ENCODE results near the gene SMOC2. TPM values are rescaled to one million over a fixed set of nuclear protein-coding genes. Genes with fewer than 3 reads are reported as not detected.

SMOC2 gene
- total RNA-seq, 4 donors from 2014 or later: 45.8 to 382 (median 160) TPM

GRCh38 chr6:168396561-168396960 lies 44.4 kb upstream of the SMOC2 start:
- no peak overlapping the region for H3K4me3 ChIP-seq
- WGBS, 2 donors (ENCODE audit: low coverage in 1 of 2): 38 to 84% methylated on average over 2 to 6 of the region's 16 CpGs
- H3K4me1 ChIP-seq: no peaks in the 10 kb centered on the region
- H3K27ac ChIP-seq: no peak overlapping the region
- H3K27me3 ChIP-seq: no peaks in the 10 kb centered on the region
- no peak for ATAC-seq
- H3K9me3 ChIP-seq: peaks cover 0 to 29% (median 0%) of the 10 kb centered on the region in 3 donors
- TF ChIP-seq CTCF (IDR thresholded peaks at IDR 0.05): no peak
- no peak for TF ChIP-seq EP300 (IDR thresholded peaks at IDR 0.05)
- TF ChIP-seq POLR2A (IDR thresholded peaks at IDR 0.05): no peak
- no peak for TF ChIP-seq POLR2AphosphoS5 (IDR thresholded peaks at IDR 0.05)
- H3K36me3 ChIP-seq: no peaks in the 10 kb centered on the region

GRCh38 chr6:168397012-168397411 lies 44.0 kb upstream of the SMOC2 start:
- H3K27me3 ChIP-seq: no peaks in the 10 kb centered on the region
- H3K4me1 ChIP-seq: no peaks in the 10 kb centered on the region
- TF ChIP-seq POLR2A (IDR thresholded peaks at IDR 0.05): no peak
- TF ChIP-seq EP300 (IDR thresholded peaks at IDR 0.05): no peak
- H3K9me3 ChIP-seq: peaks cover 0 to 29% (median 0%) of the 10 kb centered on the region in 3 donors
- H3K36me3 ChIP-seq: no peaks in the 10 kb centered on the region
- no peak for ATAC-seq
- 83 to 89% methylated on average over 3 to 7 of the region's 10 CpGs for WGBS, 2 donors (ENCODE audit: low coverage in 1 of 2)
- H3K27ac ChIP-seq: no peak overlapping the region
- no peak overlapping the region for H3K4me3 ChIP-seq

- 50 to 70% methylated on average over 2 of the region's 2 CpGs for WGBS, 2 donors (ENCODE audit: low coverage in 1 of 2)
- ATAC-seq: peak; percentile 22
- peaks cover 0 to 29% (median 0%) of the 10 kb centered on the region in 3 donors for H3K9me3 ChIP-seq
Observed at GRCh38 chr6:168400037-168400436, 40.9 kb upstream of the SMOC2 start.

GRCh38 chr6:168403370-168404005 lies 37.5 kb upstream of the SMOC2 start:
- 82 to 100% methylated on average over 2 of the region's 9 CpGs for WGBS, 2 donors (ENCODE audit: low coverage in 1 of 2)
- H3K27ac ChIP-seq: no peak overlapping the region
- H3K4me3 ChIP-seq: no peak overlapping the region
- H3K27me3 ChIP-seq: peaks cover 5% of the 10 kb centered on the region
- no peak for TF ChIP-seq CTCF (IDR thresholded peaks at IDR 0.05)
- TF ChIP-seq POLR2A (IDR thresholded peaks at IDR 0.05): no peak
- TF ChIP-seq POLR2AphosphoS5 (IDR thresholded peaks at IDR 0.05): no peak
- TF ChIP-seq EP300 (IDR thresholded peaks at IDR 0.05): no peak
- no peaks in the 10 kb centered on the region for H3K4me1 ChIP-seq
- ATAC-seq: no peak
- H3K36me3 ChIP-seq: no peaks in the 10 kb centered on the region
- H3K9me3 ChIP-seq: peaks cover 0 to 27% (median 0%) of the 10 kb centered on the region in 3 donors

More at GRCh38 chr6:168400037-168400436, 40.9 kb upstream of the SMOC2 start:
- Histone ChIP-seq H3K27me3 (peaks cover 5% of the 10 kb centered on the region), H3K4me3 (no peak overlapping the region), H3K4me1 (no peaks in the 10 kb centered on the region), H3K27ac (no peak overlapping the region), H3K36me3 (no peaks in the 10 kb centered on the region)
- TF ChIP-seq POLR2A (IDR thresholded peaks at IDR 0.05): no peak
- TF ChIP-seq CTCF (IDR thresholded peaks at IDR 0.05): no peak
- TF ChIP-seq EP300 (IDR thresholded peaks at IDR 0.05): no peak
- no peak for TF ChIP-seq POLR2AphosphoS5 (IDR thresholded peaks at IDR 0.05)

GRCh38 chr6:168404560-168404959 lies 36.4 kb upstream of the SMOC2 start:
- no peaks in the 10 kb centered on the region for H3K36me3 ChIP-seq
- no CpG with 5 or more reads among the region's 1 CpG for WGBS, 2 donors (ENCODE audit: low coverage in 1 of 2)
- H3K9me3 ChIP-seq: peaks cover 0 to 16% (median 0%) of the 10 kb centered on the region in 3 donors
- no peak for ATAC-seq
- H3K27ac ChIP-seq: no peak overlapping the region
- no peak overlapping the region for H3K4me3 ChIP-seq
- H3K27me3 ChIP-seq: peaks cover 5% of the 10 kb centered on the region
- H3K4me1 ChIP-seq: no peaks in the 10 kb centered on the region
- TF ChIP-seq POLR2AphosphoS5 (IDR thresholded peaks at IDR 0.05) (no peak), EP300 (IDR thresholded peaks at IDR 0.05) (no peak), POLR2A (IDR thresholded peaks at IDR 0.05) (no peak), CTCF (IDR thresholded peaks at IDR 0.05) (no peak)
